GM19397 (cell line): ENCODE data around the gene PRDM10.

Experiments used
- ATAC-seq: cut with Tn5 transposase; IDR thresholded peaks from one replicate; pipeline ENCODE4 v1.9.1; 2021; ENCODE audit warnings: mild to moderate bottlenecking, moderate library complexity; ENCODE audit not compliant: unreplicated experiment

The PRDM10 gene

DNA sequence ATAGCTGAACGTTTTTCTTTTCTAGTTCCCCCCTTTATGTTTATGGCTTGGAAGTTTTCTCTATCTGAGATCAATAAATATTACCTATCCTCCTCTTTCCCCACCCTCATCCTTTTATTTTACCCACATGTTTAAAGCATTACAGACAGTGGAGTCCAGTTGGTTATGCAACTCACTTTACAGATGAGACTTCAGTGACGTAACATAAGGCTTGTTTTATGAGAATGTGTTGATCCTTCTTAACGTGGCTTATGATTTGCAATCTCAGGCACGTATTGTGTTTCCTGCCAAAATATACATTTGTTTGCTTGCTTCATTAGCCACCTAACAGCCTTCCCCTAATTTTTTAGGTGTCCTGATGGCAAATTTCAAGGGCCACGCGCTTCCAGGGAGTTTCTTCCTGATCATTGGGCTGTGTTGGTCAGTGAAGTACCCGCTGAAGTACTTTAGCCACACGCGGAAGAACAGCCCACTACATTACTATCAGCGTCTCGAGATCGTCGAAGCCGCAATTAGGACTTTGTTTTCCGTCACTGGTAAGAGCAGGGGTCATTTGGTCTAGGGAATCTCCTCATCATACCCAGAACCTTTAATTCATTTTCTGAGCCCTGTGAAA is 150.4 kb downstream of the PRDM10 start:
- ATAC-seq = no peak
